ENCODE data around the gene CRACR2A.

The CRACR2A gene

GRCh38 chr12:3752096-3752709, 706 bp downstream of the CRACR2A start:
- Histone ChIP-seq H3K4me1 (ENCODE audit: control insufficient read depth, insufficient read depth, low read length, unreplicated experiment) (peaks cover 21% of the 10 kb centered on the region), H3K27ac (ENCODE audit: low read depth, low read length) (peak overlapping the region; percentile 60), H3K79me2 (ENCODE audit: control insufficient read depth, insufficient read depth, low read length, unreplicated experiment) (peaks cover 33% of the 10 kb centered on the region), H2AFZ (ENCODE audit: low read length, unreplicated experiment) (peak overlapping the region; percentile 33), H3K4me3 (ENCODE audit: low read depth, low read length) (peak overlapping the region; percentile 78), H3K27me3 (ENCODE audit: insufficient read depth, low read length) (no peaks in the 10 kb centered on the region), H3K36me3 (ENCODE audit: insufficient read depth, low read length) (no peaks in the 10 kb centered on the region)

GRCh38 chr12:3751151-3752095, 1.5 kb downstream of the CRACR2A start:
- Histone ChIP-seq H3K36me3 (ENCODE audit: insufficient read depth, low read length) (no peaks in the 10 kb centered on the region), H3K27ac (ENCODE audit: low read depth, low read length) (peak overlapping the region; percentile 47; the same call in 1 of the 2 replicates), H3K4me1 (ENCODE audit: control insufficient read depth, insufficient read depth, low read length, unreplicated experiment) (peaks cover 21% of the 10 kb centered on the region), H2AFZ (ENCODE audit: low read length, unreplicated experiment) (no peak overlapping the region), H3K4me3 (ENCODE audit: low read depth, low read length) (peak overlapping the region; percentile 78), H3K79me2 (ENCODE audit: control insufficient read depth, insufficient read depth, low read length, unreplicated experiment) (peaks cover 35% of the 10 kb centered on the region), H3K27me3 (ENCODE audit: insufficient read depth, low read length) (no peaks in the 10 kb centered on the region)

GRCh38 chr12:3750616-3751015, 2.3 kb downstream of the CRACR2A start:
- Histone ChIP-seq H3K4me3 (ENCODE audit: low read depth, low read length) (no peak overlapping the region), H2AFZ (ENCODE audit: low read length, unreplicated experiment) (no peak overlapping the region), H3K27ac (ENCODE audit: low read depth, low read length) (no peak overlapping the region), H3K36me3 (ENCODE audit: insufficient read depth, low read length) (no peaks in the 10 kb centered on the region), H3K27me3 (ENCODE audit: insufficient read depth, low read length) (no peaks in the 10 kb centered on the region), H3K4me1 (ENCODE audit: control insufficient read depth, insufficient read depth, low read length, unreplicated experiment) (peaks cover 21% of the 10 kb centered on the region), H3K79me2 (ENCODE audit: control insufficient read depth, insufficient read depth, low read length, unreplicated experiment) (peaks cover 37% of the 10 kb centered on the region)

- Histone ChIP-seq H2AFZ (ENCODE audit: low read length, unreplicated experiment) (no peak overlapping the region), H3K4me3 (ENCODE audit: low read depth, low read length) (no peak overlapping the region), H3K27ac (ENCODE audit: low read depth, low read length) (no peak overlapping the region), H3K4me1 (ENCODE audit: control insufficient read depth, insufficient read depth, low read length, unreplicated experiment) (peaks cover 16% of the 10 kb centered on the region), H3K79me2 (ENCODE audit: control insufficient read depth, insufficient read depth, low read length, unreplicated experiment) (peaks cover 37% of the 10 kb centered on the region), H3K27me3 (ENCODE audit: insufficient read depth, low read length) (no peaks in the 10 kb centered on the region), H3K36me3 (ENCODE audit: insufficient read depth, low read length) (no peaks in the 10 kb centered on the region)
Measured at GRCh38 chr12:3748620-3749019, 4.3 kb downstream of the CRACR2A start.

GRCh38 chr12:3747976-3748619, 4.8 kb downstream of the CRACR2A start:
- Histone ChIP-seq H3K79me2 (ENCODE audit: control insufficient read depth, insufficient read depth, low read length, unreplicated experiment) (peaks cover 37% of the 10 kb centered on the region), H3K27ac (ENCODE audit: low read depth, low read length) (no peak overlapping the region), H3K36me3 (ENCODE audit: insufficient read depth, low read length) (no peaks in the 10 kb centered on the region), H3K27me3 (ENCODE audit: insufficient read depth, low read length) (no peaks in the 10 kb centered on the region), H3K4me1 (ENCODE audit: control insufficient read depth, insufficient read depth, low read length, unreplicated experiment) (peaks cover 13% of the 10 kb centered on the region), H3K4me3 (ENCODE audit: low read depth, low read length) (no peak overlapping the region), H2AFZ (ENCODE audit: low read length, unreplicated experiment) (no peak overlapping the region)

GRCh38 chr12:3747543-3747942, 5.4 kb downstream of the CRACR2A start:
- no peak overlapping the region for H3K4me3 ChIP-seq (ENCODE audit: low read depth, low read length)
- peaks cover 13% of the 10 kb centered on the region for H3K4me1 ChIP-seq (ENCODE audit: control insufficient read depth, insufficient read depth, low read length, unreplicated experiment)
- H2AFZ ChIP-seq (ENCODE audit: low read length, unreplicated experiment), result no peak overlapping the region
- no peaks in the 10 kb centered on the region for H3K27me3 ChIP-seq (ENCODE audit: insufficient read depth, low read length)
- peaks cover 35% of the 10 kb centered on the region for H3K79me2 ChIP-seq (ENCODE audit: control insufficient read depth, insufficient read depth, low read length, unreplicated experiment)
- H3K36me3 ChIP-seq (ENCODE audit: insufficient read depth, low read length), result no peaks in the 10 kb centered on the region
- H3K27ac ChIP-seq (ENCODE audit: low read depth, low read length), result no peak overlapping the region

GRCh38 chr12:3746758-3747157, 6.2 kb downstream of the CRACR2A start:
- peaks cover 27% of the 10 kb centered on the region for H3K79me2 ChIP-seq (ENCODE audit: control insufficient read depth, insufficient read depth, low read length, unreplicated experiment)
- H3K4me3 ChIP-seq (ENCODE audit: low read depth, low read length), result no peak overlapping the region
- peaks cover 8% of the 10 kb centered on the region for H3K4me1 ChIP-seq (ENCODE audit: control insufficient read depth, insufficient read depth, low read length, unreplicated experiment)
- H2AFZ ChIP-seq (ENCODE audit: low read length, unreplicated experiment), result no peak overlapping the region
- H3K27ac ChIP-seq (ENCODE audit: low read depth, low read length), result no peak overlapping the region
- H3K27me3 ChIP-seq (ENCODE audit: insufficient read depth, low read length), result no peaks in the 10 kb centered on the region
- no peaks in the 10 kb centered on the region for H3K36me3 ChIP-seq (ENCODE audit: insufficient read depth, low read length)

- no peak overlapping the region for H3K27ac ChIP-seq (ENCODE audit: low read depth, low read length)
- H3K4me3 ChIP-seq (ENCODE audit: low read depth, low read length), result no peak overlapping the region
- no peaks in the 10 kb centered on the region for H3K36me3 ChIP-seq (ENCODE audit: insufficient read depth, low read length)
- no peaks in the 10 kb centered on the region for H3K4me1 ChIP-seq (ENCODE audit: control insufficient read depth, insufficient read depth, low read length, unreplicated experiment)
- peaks cover 16% of the 10 kb centered on the region for H3K79me2 ChIP-seq (ENCODE audit: control insufficient read depth, insufficient read depth, low read length, unreplicated experiment)
- no peaks in the 10 kb centered on the region for H3K27me3 ChIP-seq (ENCODE audit: insufficient read depth, low read length)
- H2AFZ ChIP-seq (ENCODE audit: low read length, unreplicated experiment), result no peak overlapping the region
Measured at GRCh38 chr12:3745152-3745551, 7.8 kb downstream of the CRACR2A start.

GRCh38 chr12:3744229-3744901, 8.5 kb downstream of the CRACR2A start:
- Histone ChIP-seq H3K36me3 (ENCODE audit: insufficient read depth, low read length) (no peaks in the 10 kb centered on the region), H3K27ac (ENCODE audit: low read depth, low read length) (no peak overlapping the region), H2AFZ (ENCODE audit: low read length, unreplicated experiment) (no peak overlapping the region), H3K27me3 (ENCODE audit: insufficient read depth, low read length) (no peaks in the 10 kb centered on the region), H3K79me2 (ENCODE audit: control insufficient read depth, insufficient read depth, low read length, unreplicated experiment) (peaks cover 12% of the 10 kb centered on the region), H3K4me1 (ENCODE audit: control insufficient read depth, insufficient read depth, low read length, unreplicated experiment) (no peaks in the 10 kb centered on the region), H3K4me3 (ENCODE audit: low read depth, low read length) (no peak overlapping the region)

- no peak overlapping the region for H2AFZ ChIP-seq (ENCODE audit: low read length, unreplicated experiment)
- H3K4me3 ChIP-seq (ENCODE audit: low read depth, low read length), result no peak overlapping the region
- no peaks in the 10 kb centered on the region for H3K4me1 ChIP-seq (ENCODE audit: control insufficient read depth, insufficient read depth, low read length, unreplicated experiment)
- H3K27me3 ChIP-seq (ENCODE audit: insufficient read depth, low read length), result no peaks in the 10 kb centered on the region
- H3K27ac ChIP-seq (ENCODE audit: low read depth, low read length), result no peak overlapping the region
- H3K79me2 ChIP-seq (ENCODE audit: control insufficient read depth, insufficient read depth, low read length, unreplicated experiment), result peaks cover 12% of the 10 kb centered on the region
- no peaks in the 10 kb centered on the region for H3K36me3 ChIP-seq (ENCODE audit: insufficient read depth, low read length)
Measured at GRCh38 chr12:3743803-3744202, 9.1 kb downstream of the CRACR2A start.

Measured in ACC112 (cell line).